Posterior cingulate gyrus (tissue), 11 donors: ENCODE data around the gene RNPS1.

Experiments used
- DNase-seq, 10 donors: peaks; one replicate each; pipeline versions ENCODE4 v3.0.0 to v3.0.0-alpha.2; 2020 to 2021; ENCODE audit warnings: mixed read lengths in 3 of 10
- intact Hi-C: fragments of 100-400 bp; cut with DNase I; formaldehyde crosslinking; loops from one replicate; pipeline ENCODE4 v1.15.1; 2023

The RNPS1 gene

GRCh38 chr16:2267913-2268666 is at the start of gene RNPS1:
Gene RNPS1, minus strand, starts transcription at chr16:2268126. Its CDS starts 3,483 bp downstream, at chr16:2264643.
- DNase-seq = peak; percentile 91 to 99 (median 94)
- intact Hi-C loops = loop anchor here (1.0 kb wide), 1 partner anchor 63 kb away; the partner anchor contains the start of gene MLST8

GRCh38 chr16:2317231-2318020 is 49.5 kb upstream of the RNPS1 start:
- intact Hi-C loops = no loop called here

GRCh38 chr16:2308089-2308962 is 40.4 kb upstream of the RNPS1 start:
- no peak for DNase-seq
- intact Hi-C loops = no loop called here

More at GRCh38 chr16:2317231-2318020, 49.5 kb upstream of the RNPS1 start:
- peak in 1 of 10 donors; percentile 62 for DNase-seq

GRCh38 chr16:2299915-2300192 is 31.9 kb upstream of the RNPS1 start:
- DNase-seq = no peak
- intact Hi-C loops = no loop called here

- intact Hi-C loops = no loop called here
- no peak for DNase-seq
Observed at GRCh38 chr16:2299121-2299914, 31.4 kb upstream of the RNPS1 start.

GRCh38 chr16:2298621-2299020 is 30.7 kb upstream of the RNPS1 start:
- intact Hi-C loops = no loop called here
- DNase-seq = no peak

GRCh38 chr16:2297506-2297860 is 29.6 kb upstream of the RNPS1 start:
- peak in 1 of 10 donors; percentile 78 for DNase-seq
- intact Hi-C loops = no loop called here

- intact Hi-C loops = no loop called here
- peak in 1 of 10 donors; percentile 35 for DNase-seq
Observed at GRCh38 chr16:2296661-2297505, 29.0 kb upstream of the RNPS1 start.

- peak in 3 of 10 donors; percentile 27 to 91 (median 65) for DNase-seq
- intact Hi-C loops = no loop called here
Observed at GRCh38 chr16:2295056-2295798, 27.3 kb upstream of the RNPS1 start.

- intact Hi-C loops = no loop called here
- DNase-seq = no peak
Observed at GRCh38 chr16:2292221-2292620, 24.3 kb upstream of the RNPS1 start.

- DNase-seq = no peak
- intact Hi-C loops = no loop called here
Observed at GRCh38 chr16:2289282-2289681, 21.4 kb upstream of the RNPS1 start.

- intact Hi-C loops = no loop called here
- no peak for DNase-seq
Observed at GRCh38 chr16:2288726-2289125, 20.8 kb upstream of the RNPS1 start.

GRCh38 chr16:2287916-2288547 is 20.1 kb upstream of the RNPS1 start:
- intact Hi-C loops = no loop called here
- DNase-seq = no peak

GRCh38 chr16:2286550-2286949 is 18.6 kb upstream of the RNPS1 start:
- intact Hi-C loops = no loop called here
- peak in 1 of 10 donors; percentile 75 for DNase-seq

GRCh38 chr16:2285731-2286191 is 17.8 kb upstream of the RNPS1 start:
- intact Hi-C loops = no loop called here
- DNase-seq = peak in 1 of 10 donors; percentile 53

- no peak for DNase-seq
- intact Hi-C loops = no loop called here
Observed at GRCh38 chr16:2284797-2285576, 17.1 kb upstream of the RNPS1 start.
